SJCRH30 (cell line): ENCODE results near the gene LRRC36. TPM values are rescaled to one million over a fixed set of nuclear protein-coding genes. Genes with fewer than 3 reads are reported as not detected.
A peak's percentile ranks its signal among the peaks of the same experiment; 100 is the strongest.

Source experiments
- DNase-seq, 2 experiments: peaks; one replicate each; pipeline ENCODE4 v3.0.0-alpha.2; 2015 to 2020
- H3K27ac ChIP-seq: fragments of 250-450 bp; sonication (Bioruptor Pico); 2 replicates; pipeline ENCODE4 v1.5.1; 2020; ENCODE audit warnings: mild to moderate bottlenecking, moderate library complexity
- H3K27me3 ChIP-seq: fragments of 250-450 bp; sonication (Bioruptor Pico); 2 replicates; pipeline ENCODE4 v1.5.1; 2020; ENCODE audit warnings: mild to moderate bottlenecking, moderate library complexity
- H3K36me3 ChIP-seq: fragments of 250-450 bp; sonication (Bioruptor Pico); 2 replicates; pipeline ENCODE4 v1.5.1; 2020; ENCODE audit warnings: mild to moderate bottlenecking, moderate library complexity
- H3K4me1 ChIP-seq: fragments of 250-450 bp; sonication (Bioruptor Pico); 2 replicates; pipeline ENCODE4 v1.5.1; 2020; ENCODE audit warnings: mild to moderate bottlenecking, moderate library complexity
- H3K4me3 ChIP-seq: fragments of 250-450 bp; sonication (Bioruptor Pico); 2 replicates; pipeline ENCODE4 v1.5.1; 2020; ENCODE audit warnings: mild to moderate bottlenecking, moderate library complexity
- H3K9me3 ChIP-seq: fragments of 250-450 bp; sonication (Bioruptor Pico); replicated peaks from 2 replicates; pipeline ENCODE4 v1.5.1; 2020; ENCODE audit warnings: mild to moderate bottlenecking, moderate library complexity
- total RNA-seq: library from RNA; depleted of rRNA; stranded (reverse); fragments of >200 nt; shearing (Covaris generic); gene quantifications from 2 replicates; pipeline ENCODE4 v1.2.3, GENCODE V29; 2014; rRNA removed

LRRC36 gene
- total RNA-seq = not detected in 2 replicates

- Histone ChIP-seq H3K36me3 (no peaks in the 10 kb centered on the region), H3K4me3 (no peak within 1 kb of the TSS), H3K4me1 (no peaks in the 10 kb centered on the region), H3K9me3 (no peaks in the 10 kb centered on the region), H3K27ac (no peak within 1 kb of the TSS), H3K27me3 (no peaks in the 10 kb centered on the region)
- no peak for DNase-seq
These were observed at the start of gene LRRC36, which contains the start of gene KCTD19 for GRCh38 chr16:67326472-67327309. Gene LRRC36, plus strand, starts transcription at chr16:67326815. Its CDS starts 48 bp downstream, at chr16:67326863. Gene KCTD19, minus strand, starts transcription at chr16:67326741. Its CDS starts 34 bp downstream, at chr16:67326707.

DNA sequence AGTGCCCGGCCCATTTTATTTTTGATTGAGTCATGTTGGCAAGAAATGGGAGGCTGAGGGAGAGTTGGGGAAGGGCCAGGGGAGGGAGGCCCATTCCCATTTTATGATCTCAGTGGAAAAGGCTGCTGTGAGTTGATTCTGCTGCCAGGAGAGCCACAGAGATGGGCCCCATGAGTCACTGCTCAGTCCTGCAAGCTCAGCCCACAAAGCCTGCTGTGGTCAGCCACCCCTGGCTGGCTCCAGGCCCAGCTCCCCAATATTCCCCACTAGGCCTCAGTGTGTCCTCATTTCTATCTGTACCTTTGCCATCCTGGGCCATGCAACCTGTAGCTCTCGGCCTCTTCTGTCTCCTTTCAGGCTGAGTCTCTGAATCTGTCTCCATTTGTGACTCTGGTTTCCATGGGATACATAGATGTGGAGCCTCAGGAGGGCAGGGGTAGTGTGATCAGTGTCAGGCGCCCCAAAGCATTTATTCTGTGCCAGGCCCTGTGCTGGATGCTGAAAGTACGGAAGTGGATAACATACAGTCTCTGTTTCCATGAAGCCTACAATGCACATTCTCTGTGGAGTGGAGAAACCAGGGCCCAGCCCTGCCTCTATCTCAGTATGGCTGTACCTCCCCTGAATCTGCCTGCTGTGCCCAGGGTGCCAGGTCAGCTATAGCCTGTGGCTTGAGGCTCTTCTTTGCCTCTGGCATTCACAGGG lies 49.2 kb upstream of the LRRC36 start:
- peak; percentile 90 to 91 for DNase-seq

GRCh38 chr16:67277999-67278772 lies 48.4 kb upstream of the LRRC36 start:
- Histone ChIP-seq H3K9me3 (no peaks in the 10 kb centered on the region), H3K4me1 (peaks cover 21% of the 10 kb centered on the region), H3K36me3 (no peaks in the 10 kb centered on the region), H3K4me3 (no peak overlapping the region), H3K27me3 (0 out of 2 replicates have a peak, but pooled peaks cover 4% of the 10 kb centered on the region), H3K27ac (peak overlapping the region; percentile 11; the same call in 1 of the 2 replicates)
- peak in 1 of 2 experiments; percentile 34 for DNase-seq

More for the DNA sequence above, 49.2 kb upstream of the LRRC36 start:
- Histone ChIP-seq H3K27ac (peak overlapping the region; percentile 23; the same call in 1 of the 2 replicates), H3K4me1 (peaks cover 21% of the 10 kb centered on the region), H3K27me3 (0 out of 2 replicates have a peak, but pooled peaks cover 4% of the 10 kb centered on the region), H3K36me3 (no peaks in the 10 kb centered on the region), H3K4me3 (no peak overlapping the region), H3K9me3 (no peaks in the 10 kb centered on the region)

GRCh38 chr16:67278773-67279295 lies 47.8 kb upstream of the LRRC36 start:
- Histone ChIP-seq H3K9me3 (no peaks in the 10 kb centered on the region), H3K27ac (no peak overlapping the region), H3K36me3 (no peaks in the 10 kb centered on the region), H3K4me3 (no peak overlapping the region), H3K4me1 (peaks cover 21% of the 10 kb centered on the region), H3K27me3 (0 out of 2 replicates have a peak, but pooled peaks cover 4% of the 10 kb centered on the region)
- no peak for DNase-seq

- Histone ChIP-seq H3K27me3 (0 out of 2 replicates have a peak, but pooled peaks cover 4% of the 10 kb centered on the region), H3K4me3 (no peak within 1 kb of the TSS), H3K36me3 (no peaks in the 10 kb centered on the region), H3K27ac (no peak within 1 kb of the TSS), H3K4me1 (peaks cover 24% of the 10 kb centered on the region), H3K9me3 (no peaks in the 10 kb centered on the region)
- no peak for DNase-seq
These were observed 47.1 kb upstream of the LRRC36 start, which contains the start of gene PLEKHG4 for GRCh38 chr16:67279296-67280089. Gene PLEKHG4, plus strand, starts transcription at chr16:67279532. Its CDS starts 513 bp downstream, at chr16:67280045.

DNA sequence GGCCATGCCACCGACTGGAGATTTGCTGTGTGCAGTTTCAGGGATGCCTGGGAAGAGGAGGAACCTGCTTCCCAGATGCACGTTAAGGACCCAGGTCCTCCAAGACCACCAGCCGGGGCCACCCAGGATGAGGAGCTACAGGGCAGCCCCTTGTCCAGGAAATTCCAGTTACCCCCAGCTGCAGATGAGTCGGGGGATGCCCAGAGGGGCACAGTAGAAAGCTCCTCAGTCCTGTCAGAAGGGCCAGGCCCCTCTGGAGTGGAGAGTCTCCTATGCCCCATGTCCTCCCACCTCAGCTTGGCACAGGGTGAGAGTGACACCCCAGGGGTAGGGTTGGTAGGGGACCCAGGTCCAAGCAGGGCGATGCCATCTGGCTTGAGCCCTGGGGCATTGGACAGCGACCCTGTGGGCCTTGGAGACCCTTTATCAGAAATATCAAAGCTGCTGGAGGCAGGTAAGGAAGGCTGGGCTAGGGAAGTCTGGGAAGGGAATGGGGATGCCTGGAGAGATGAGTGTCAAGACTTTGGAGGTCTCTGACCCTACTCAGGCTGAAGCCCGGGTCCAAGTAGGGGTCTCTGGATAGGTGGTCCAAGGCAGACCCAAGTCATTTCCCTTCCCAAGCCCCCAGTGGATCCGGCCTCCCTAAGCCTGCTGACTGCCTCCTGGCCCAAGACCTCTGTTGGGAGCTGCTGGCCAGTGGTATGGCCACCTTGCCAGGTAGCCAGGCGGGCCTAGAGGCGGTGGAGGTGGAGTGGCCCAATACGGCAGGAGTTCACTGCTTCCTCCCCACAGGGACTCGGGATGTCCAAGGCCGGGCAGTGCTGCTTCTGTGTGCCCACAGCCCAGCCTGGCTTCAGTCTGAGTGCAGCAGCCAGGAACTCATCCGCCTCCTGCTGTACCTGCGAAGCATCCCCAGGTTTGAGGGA lies 46.3 kb upstream of the LRRC36 start:
- Histone ChIP-seq H3K4me1 (peaks cover 28% of the 10 kb centered on the region), H3K27me3 (0 out of 2 replicates have a peak, but pooled peaks cover 4% of the 10 kb centered on the region), H3K9me3 (no peaks in the 10 kb centered on the region), H3K27ac (no peak overlapping the region), H3K36me3 (no peaks in the 10 kb centered on the region), H3K4me3 (no peak overlapping the region)
- no peak for DNase-seq

DNA sequence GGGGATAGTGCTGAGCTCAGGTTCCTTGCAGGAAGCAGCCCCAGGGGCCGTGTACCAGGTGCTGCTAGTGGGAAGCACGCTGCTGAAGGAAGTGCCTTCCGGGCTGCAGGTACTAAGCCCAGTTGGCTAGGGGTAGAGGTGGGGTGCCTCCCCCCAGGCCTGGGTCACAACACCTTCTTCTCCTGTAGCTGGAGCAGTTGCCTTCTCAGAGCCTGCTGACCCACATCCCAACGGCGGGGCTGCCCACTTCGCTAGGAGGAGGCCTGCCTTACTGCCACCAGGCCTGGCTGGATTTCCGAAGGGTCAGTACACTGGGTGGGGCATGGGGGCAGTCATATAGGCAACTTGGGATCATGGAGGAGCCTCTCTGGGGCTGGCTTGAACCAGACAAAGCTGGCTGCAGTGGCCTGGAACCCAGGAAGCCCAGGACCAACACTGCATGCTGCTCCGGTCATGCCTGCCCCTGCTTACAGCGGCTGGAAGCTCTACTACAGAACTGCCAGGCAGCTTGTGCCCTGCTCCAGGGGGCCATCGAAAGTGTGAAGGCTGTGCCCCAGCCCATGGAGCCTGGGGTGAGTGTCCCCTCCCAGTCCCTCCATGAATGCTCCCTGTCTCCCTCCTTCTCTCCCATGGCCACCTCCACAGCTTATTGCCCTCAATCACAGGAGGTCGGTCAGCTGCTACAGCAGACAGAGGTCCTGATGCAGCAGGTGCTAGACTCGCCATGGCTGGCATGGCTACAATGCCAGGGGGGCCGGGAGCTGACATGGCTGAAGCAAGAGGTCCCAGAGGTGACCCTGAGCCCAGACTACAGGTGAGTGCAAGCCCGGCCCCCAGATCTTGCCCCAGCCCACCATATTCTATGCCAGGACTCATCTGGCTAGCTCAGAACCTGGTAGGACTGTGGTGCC lies 44.8 kb upstream of the LRRC36 start:
- H3K4me3 ChIP-seq = no peak overlapping the region
- DNase-seq = no peak
- no peaks in the 10 kb centered on the region for H3K36me3 ChIP-seq
- no peaks in the 10 kb centered on the region for H3K9me3 ChIP-seq
- 0 out of 2 replicates have a peak, but pooled peaks cover 4% of the 10 kb centered on the region for H3K27me3 ChIP-seq
- peaks cover 24% of the 10 kb centered on the region for H3K4me1 ChIP-seq
- no peak overlapping the region for H3K27ac ChIP-seq

DNA sequence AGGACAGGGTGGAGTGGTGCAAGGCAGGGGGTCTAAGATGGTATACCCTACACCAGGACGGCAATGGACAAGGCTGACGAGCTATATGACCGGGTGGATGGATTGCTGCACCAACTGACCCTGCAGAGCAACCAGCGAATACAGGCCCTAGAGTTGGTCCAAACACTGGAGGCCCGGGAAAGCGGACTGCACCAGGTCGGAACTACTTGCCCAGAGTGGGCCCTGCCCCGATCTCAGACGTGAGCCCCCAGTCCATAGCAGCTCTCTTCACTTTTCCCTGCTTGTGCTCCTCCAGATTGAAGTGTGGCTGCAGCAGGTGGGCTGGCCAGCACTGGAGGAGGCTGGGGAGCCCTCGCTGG lies 44.2 kb upstream of the LRRC36 start:
- Histone ChIP-seq H3K9me3 (no peaks in the 10 kb centered on the region), H3K27me3 (0 out of 2 replicates have a peak, but pooled peaks cover 4% of the 10 kb centered on the region), H3K4me1 (peaks cover 19% of the 10 kb centered on the region), H3K36me3 (no peaks in the 10 kb centered on the region), H3K4me3 (no peak overlapping the region), H3K27ac (no peak overlapping the region)
- DNase-seq = no peak

- Histone ChIP-seq H3K9me3 (no peaks in the 10 kb centered on the region), H3K27ac (no peak overlapping the region)
These were observed 43.4 kb upstream of the LRRC36 start for GRCh38 chr16:67283039-67283825.

DNA sequence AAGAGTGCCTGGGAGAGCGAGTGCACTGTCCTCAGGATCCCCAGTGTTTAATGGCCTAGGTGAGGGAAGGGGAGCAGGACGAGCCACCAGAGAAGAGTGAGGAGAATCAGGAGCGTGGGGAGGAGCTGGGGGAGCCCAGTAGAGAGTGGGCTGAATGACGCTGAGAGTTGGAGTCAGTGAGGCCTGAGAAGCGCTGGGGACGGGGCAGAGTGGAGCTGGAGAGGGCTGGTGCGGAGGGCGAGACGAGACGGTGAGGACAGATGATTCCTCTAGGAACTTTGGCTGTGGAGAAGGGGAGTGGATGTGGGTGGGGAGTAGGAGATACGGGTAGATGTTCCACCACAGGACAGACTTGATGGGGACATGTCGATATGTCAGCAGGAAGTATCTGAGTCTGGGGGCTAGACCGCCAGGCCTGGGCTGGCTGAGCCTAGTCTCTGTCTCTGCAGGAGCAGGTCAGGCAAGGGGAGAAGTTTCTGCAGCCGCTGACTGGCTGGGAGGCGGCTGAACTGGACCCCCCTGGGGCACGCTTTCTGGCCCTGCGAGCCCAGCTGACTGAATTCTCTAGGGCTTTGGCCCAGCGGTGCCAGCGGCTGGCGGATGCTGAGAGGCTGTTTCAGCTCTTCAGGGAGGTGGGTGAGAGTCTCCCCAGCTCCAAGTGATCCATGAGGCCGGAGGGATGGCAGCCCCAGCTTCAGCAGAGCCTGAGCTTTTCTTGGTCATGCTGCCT lies 42.6 kb upstream of the LRRC36 start:
- H3K27me3 ChIP-seq = 0 out of 2 replicates have a peak, but pooled peaks cover 4% of the 10 kb centered on the region
- DNase-seq = no peak
- no peaks in the 10 kb centered on the region for H3K36me3 ChIP-seq
- H3K9me3 ChIP-seq = no peaks in the 10 kb centered on the region
- no peak overlapping the region for H3K27ac ChIP-seq
- H3K4me1 ChIP-seq = peaks cover 7% of the 10 kb centered on the region
- H3K4me3 ChIP-seq = no peak overlapping the region

More at GRCh38 chr16:67283039-67283825, 43.4 kb upstream of the LRRC36 start:
- Histone ChIP-seq H3K4me3 (no peak overlapping the region), H3K4me1 (peaks cover 11% of the 10 kb centered on the region), H3K36me3 (no peaks in the 10 kb centered on the region), H3K27me3 (0 out of 2 replicates have a peak, but pooled peaks cover 4% of the 10 kb centered on the region)
- DNase-seq = no peak
